HG03196 (cell line): ENCODE results near the gene DST.

Experiments
- ATAC-seq: cut with Tn5 transposase; IDR thresholded peaks from one replicate; pipeline ENCODE4 v1.9.1; 2021; ENCODE audit not compliant: unreplicated experiment

Gene DST

GRCh38 chr6:56489559-56489958 lies 153.1 kb downstream of the DST start:
- no peak for ATAC-seq

GRCh38 chr6:56488281-56488680 lies 154.4 kb downstream of the DST start:
- ATAC-seq, result no peak

GRCh38 chr6:56486681-56487080 lies 156.0 kb downstream of the DST start:
- ATAC-seq, result no peak

GRCh38 chr6:56484669-56485068 lies 158.0 kb downstream of the DST start:
- no peak for ATAC-seq

GRCh38 chr6:56483929-56484328 lies 158.8 kb downstream of the DST start:
- no peak for ATAC-seq

GRCh38 chr6:56482525-56482924 lies 160.2 kb downstream of the DST start:
- no peak for ATAC-seq

GRCh38 chr6:56481957-56482356 lies 160.7 kb downstream of the DST start:
- ATAC-seq, result no peak

GRCh38 chr6:56480654-56481337 lies 161.9 kb downstream of the DST start:
- ATAC-seq, result no peak

GRCh38 chr6:56480246-56480645 lies 162.4 kb downstream of the DST start:
- no peak for ATAC-seq

GRCh38 chr6:56479381-56479780 lies 163.3 kb downstream of the DST start:
- no peak for ATAC-seq

GRCh38 chr6:56478202-56478601 lies 164.5 kb downstream of the DST start:
- no peak for ATAC-seq

GRCh38 chr6:56477241-56477640 lies 165.4 kb downstream of the DST start:
- ATAC-seq, result no peak

- no peak for ATAC-seq
Measured at GRCh38 chr6:56475736-56476457, 166.8 kb downstream of the DST start.

- ATAC-seq, result no peak
Measured at GRCh38 chr6:56474532-56474931, 168.2 kb downstream of the DST start.

- no peak for ATAC-seq
Measured at GRCh38 chr6:56463443-56463842, 179.2 kb downstream of the DST start.

GRCh38 chr6:56459030-56459805 lies 183.5 kb downstream of the DST start:
- no peak for ATAC-seq

- no peak for ATAC-seq
Measured at GRCh38 chr6:56458324-56458884, 184.3 kb downstream of the DST start.

GRCh38 chr6:56456785-56457184 lies 185.9 kb downstream of the DST start:
- ATAC-seq, result no peak

- ATAC-seq, result no peak
Measured at GRCh38 chr6:56450882-56451739, 191.6 kb downstream of the DST start.

- no peak for ATAC-seq
Measured at GRCh38 chr6:56450376-56450775, 192.3 kb downstream of the DST start.

GRCh38 chr6:56448046-56448445 lies 194.6 kb downstream of the DST start:
- no peak for ATAC-seq
